Stimulated activated CD8-positive, alpha-beta memory T cell treated with anti-CD3 and anti-CD28 coated beads, Interleukin-15, amount 100 ng/mL, for 48 hours (primary cell): ENCODE data around the gene GSK3A.

Experiments
- DNase-seq, 2 donors: peaks; one replicate each; pipeline ENCODE4 v3.0.0-alpha.2; 2020; ENCODE audit warnings: low read depth in 2 of 2

Gene GSK3A

GRCh38 chr19:42226886-42227285 is 15.5 kb downstream of the GSK3A start:
- no peak for DNase-seq

DNA sequence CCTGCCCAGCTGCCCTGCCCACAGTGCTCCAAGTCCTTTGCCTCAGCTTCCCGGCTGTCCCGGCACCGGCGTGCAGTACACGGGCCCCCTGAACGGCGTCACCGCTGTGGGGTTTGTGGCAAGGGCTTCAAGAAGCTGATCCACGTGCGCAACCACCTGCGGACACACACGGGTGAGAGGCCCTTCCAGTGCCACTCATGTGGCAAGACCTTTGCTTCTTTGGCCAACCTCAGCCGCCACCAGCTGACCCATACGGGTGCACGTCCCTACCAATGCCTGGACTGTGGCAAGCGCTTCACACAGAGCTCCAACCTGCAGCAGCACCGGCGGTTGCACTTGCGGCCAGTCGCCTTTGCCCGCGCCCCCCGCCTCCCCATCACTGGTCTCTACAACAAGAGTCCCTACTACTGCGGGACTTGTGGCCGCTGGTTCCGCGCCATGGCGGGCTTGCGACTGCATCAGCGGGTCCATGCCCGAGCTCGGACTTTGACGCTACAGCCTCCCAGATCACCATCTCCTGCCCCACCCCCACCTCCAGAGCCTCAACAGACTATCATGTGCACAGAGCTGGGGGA is 16.6 kb downstream of the GSK3A start:
- DNase-seq: no peak

DNA sequence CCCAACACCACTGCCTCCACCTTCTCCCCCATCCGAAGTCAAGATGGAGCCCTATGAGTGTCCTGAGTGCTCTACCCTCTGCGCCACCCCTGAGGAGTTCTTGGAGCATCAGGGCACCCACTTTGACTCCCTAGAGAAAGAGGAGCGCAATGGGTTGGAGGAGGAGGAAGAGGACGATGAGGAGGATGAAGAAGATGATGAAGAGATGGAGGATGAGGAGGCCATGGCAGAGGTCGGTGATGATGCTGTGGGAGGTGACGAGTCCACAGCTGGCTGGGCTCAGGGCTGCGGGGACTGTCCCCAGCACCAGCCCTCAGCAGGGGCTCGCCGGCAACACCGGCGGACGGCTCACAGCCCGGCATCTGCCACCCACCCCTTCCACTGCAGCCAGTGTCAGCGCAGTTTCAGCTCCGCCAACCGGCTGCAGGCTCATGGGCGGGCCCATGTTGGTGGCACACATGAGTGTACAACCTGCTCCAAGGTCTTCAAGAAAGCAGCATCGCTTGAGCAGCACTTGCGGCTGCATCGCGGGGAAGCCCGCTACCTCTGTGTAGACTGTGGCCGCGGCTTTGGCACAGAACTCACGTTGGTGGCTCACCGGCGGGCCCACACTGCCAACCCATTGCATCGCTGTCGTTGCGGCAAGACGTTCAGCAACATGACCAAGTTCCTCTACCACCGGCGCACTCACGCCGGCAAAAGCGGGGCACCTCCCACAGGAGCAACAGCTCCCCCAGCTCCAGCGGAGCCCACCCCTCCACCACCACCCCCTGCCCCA is 17.3 kb downstream of the GSK3A start:
- no peak for DNase-seq

- no peak for DNase-seq
Measured at GRCh38 chr19:42220751-42221097, 21.7 kb downstream of the GSK3A start.

DNA sequence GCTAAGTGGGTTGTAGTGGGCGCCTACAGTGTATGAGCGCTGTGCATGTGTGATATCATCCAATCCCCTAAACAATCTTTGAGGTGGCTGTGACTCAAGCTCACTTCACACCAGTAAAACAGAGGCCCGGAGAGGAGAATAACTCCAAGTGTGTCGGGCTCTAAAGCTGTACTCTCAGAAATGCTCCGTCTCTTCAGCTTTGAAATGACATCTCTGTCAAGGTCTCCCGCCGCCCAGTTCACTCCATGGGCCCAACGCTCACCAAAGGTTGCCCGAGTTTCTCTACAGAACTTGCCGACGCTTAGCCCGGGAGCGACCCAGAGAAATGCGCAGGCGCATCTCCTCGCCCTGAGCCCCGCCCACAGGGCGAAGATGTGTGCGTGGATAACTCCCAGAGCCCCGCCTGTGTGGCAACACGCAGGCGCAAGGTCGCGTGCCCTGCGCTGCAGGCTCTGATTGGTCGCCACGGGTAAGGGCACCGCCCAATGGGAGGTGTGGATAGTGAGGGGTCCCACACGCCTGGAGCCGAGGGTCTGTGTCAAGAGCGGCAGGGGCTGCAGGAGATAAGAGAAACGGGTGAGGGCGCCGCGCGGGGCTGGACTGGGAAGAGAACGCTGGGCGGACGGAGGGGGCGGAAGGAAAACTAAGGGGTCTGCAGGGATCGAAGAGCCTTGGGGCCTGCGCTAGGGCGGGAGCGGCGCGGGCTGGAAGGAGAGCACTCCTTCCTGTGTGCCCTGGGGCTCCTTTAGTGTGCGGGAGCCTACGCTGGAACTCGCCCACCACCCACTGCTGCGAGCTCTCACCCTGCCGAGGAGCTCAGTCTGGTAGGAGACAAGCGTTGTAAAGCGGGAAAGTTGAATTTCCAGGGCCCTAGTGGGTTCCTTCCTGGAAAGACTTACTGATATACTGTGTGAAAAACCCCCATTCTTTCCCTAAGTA is 22.3 kb downstream of the GSK3A start, which contains the start of gene ZNF526:
TSS of gene ZNF526 (plus strand) at position 501 of the 939 bp plus-strand sequence. CDS start 4,092 bp downstream, outside the sequence.
- DNase-seq: peak; percentile 97 to 98

GRCh38 chr19:42217520-42218437 is 24.6 kb downstream of the GSK3A start, which contains the start of gene DEDD2:
TSS of gene DEDD2 (minus strand) at chr19:42217677. CDS start at chr19:42217007, 670 bp downstream.
- peak; percentile 99 for DNase-seq

DNA sequence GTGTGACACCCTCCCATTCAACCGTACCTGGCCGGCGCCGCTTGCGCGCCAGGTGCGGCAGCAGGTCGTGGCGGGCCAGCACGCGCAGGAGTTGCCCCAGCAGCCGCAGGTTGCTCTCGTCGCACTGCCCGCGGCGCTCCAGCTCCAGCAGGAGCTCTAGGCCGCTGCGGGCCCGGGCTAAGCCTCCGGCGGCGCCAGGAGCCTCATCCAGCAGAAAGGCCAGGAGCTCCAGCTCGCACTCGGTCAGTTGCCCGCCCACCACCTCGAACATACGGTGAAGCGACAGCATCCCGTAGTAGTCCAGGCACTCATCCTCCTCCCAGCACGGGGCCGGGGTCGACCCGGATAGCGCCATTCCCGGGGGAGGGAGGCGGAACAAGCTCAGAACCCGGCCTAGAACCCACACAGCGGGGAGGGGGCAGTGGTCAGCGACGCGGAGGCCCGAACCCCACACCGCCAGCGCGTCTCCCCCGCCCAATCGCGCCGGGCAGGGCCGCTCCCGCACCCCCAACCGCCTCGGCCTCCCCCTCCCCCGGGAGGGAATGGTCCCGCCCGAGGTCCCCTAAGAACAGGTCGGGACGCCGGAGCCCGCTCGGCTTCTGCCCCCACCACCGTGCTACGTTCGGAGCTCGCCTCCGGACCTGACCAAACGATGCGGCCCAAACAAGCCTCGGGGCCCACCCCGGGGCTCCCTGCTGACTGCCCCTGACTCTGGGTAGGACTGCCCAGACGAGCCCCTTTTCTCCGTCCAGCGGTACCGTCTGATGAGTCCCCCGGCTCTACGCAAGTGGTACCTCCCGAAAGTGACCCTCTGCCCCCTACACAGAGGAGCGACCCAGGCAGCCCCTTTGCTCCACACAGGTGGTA is 25.5 kb downstream of the GSK3A start:
- DNase-seq: no peak

DNA sequence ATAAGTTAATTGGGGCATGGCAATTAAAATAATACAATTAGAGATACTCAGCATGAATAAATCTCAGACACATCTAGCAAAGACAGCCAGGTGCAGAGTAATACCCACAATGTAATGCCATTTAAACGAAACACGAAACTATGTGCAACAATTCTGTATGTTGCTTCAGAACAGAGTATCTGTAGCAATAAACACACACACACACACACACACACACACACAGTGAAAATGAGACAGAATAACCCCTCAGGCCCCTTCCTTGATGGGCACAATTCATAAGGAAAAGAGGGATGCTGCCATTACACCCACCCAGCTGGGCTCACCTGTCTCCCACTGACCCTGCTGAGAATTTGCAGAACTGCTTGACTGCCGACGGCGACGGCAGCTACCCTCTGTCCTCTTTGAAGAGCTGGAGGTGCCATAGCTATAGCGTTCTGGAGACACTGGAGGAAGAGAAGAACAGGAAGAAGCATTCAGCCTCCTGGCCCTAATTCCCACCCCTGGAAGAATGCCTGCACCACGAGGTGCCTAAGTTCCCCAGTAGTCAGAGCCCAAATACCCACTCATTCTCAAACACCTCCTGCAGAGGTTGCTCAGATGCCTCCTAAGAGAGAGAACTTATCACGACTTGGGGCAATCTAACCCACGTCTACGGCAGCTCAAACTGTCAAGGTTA is 27.5 kb downstream of the GSK3A start:
- no peak for DNase-seq

DNA sequence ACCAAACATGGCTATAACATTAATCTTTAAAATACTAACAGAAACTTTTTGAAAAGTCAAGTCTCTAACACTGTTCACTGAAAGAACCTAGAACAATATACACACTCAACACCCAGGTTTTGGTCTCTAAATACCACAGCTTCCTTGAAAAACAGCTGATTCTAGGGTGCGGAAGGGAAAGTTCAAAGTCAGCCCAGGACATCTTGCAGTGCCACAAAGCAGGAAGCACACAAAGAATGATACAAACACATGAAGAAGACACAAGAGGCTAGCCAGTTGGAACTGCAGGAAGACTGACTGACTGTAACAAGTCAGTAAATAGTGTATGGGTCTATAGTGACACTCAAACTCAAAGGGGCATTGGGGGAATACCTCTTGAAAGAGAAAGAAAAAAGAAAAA is 29.5 kb downstream of the GSK3A start:
- DNase-seq: no peak

GRCh38 chr19:42208612-42209011 is 33.8 kb downstream of the GSK3A start:
- no peak for DNase-seq

GRCh38 chr19:42207767-42208271 is 34.6 kb downstream of the GSK3A start:
- no peak for DNase-seq

GRCh38 chr19:42206871-42207755 is 35.3 kb downstream of the GSK3A start:
- DNase-seq: no peak

DNA sequence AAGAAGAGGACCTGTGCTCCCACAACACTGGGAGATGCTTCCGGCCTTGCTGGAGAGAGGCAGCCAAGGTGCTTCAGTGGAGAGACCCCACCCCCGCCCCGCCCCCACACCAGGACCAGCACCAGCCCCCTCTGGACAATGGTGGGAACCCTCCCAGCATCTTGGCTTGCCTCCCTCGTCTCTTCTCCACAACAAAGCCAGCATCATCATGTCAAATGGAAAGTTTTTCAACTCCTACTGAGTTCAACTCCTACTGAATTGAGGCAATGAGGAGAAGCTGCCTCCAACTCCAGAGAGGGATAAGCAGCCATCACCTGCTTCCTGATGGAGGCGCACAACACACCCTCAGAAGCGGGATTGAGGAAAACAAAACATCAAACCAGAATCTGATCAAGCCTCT is 37.7 kb downstream of the GSK3A start:
- DNase-seq: no peak

GRCh38 chr19:42203700-42204099 is 38.7 kb downstream of the GSK3A start:
- no peak for DNase-seq

DNA sequence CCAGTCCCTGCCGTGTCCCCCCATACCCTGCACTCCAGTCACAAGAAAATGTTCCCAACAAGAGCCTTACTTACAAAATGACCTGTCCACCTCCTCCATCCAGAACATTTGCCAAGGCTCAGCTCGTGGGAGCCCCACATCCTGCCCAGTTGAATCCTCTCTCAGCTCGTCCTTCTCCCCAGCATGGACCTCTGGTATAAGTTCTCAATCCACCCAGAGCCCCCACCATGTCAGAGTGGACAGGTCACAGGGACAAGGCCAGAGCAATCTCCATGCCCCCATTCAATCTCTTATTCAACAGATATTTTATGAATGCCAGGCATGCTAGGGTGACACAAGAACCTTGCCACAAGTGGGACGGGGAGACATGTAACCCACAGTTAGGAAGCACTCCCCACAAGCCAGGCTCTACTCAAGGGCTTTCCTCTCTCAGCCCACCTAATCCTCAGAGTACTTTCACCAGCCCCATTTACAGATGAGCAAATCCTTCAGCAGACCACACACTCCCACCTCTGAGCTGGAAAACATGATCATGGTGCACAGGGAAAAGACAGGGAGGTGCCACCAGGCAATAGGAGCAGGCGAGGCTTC is 40.0 kb downstream of the GSK3A start:
- DNase-seq: no peak

- peak in 1 of 2 donors; percentile 28 for DNase-seq
Measured at GRCh38 chr19:42201489-42202289, 40.7 kb downstream of the GSK3A start.

- DNase-seq: no peak
Measured at GRCh38 chr19:42200116-42200715, 42.2 kb downstream of the GSK3A start.
